ENCODE measurements around the gene GRIN3A.

- TF ChIP-seq CTCF (IDR thresholded peaks at IDR 0.05): no peak
- TF ChIP-seq POLR2AphosphoS5 (IDR thresholded peaks at IDR 0.05; ENCODE audit: low read depth, low read length): no peak
- TF ChIP-seq SIN3A (IDR thresholded peaks at IDR 0.05; ENCODE audit: borderline replicate concordance, insufficient read depth, low read depth, low read length): no peak
- TF ChIP-seq, protein P1, sequence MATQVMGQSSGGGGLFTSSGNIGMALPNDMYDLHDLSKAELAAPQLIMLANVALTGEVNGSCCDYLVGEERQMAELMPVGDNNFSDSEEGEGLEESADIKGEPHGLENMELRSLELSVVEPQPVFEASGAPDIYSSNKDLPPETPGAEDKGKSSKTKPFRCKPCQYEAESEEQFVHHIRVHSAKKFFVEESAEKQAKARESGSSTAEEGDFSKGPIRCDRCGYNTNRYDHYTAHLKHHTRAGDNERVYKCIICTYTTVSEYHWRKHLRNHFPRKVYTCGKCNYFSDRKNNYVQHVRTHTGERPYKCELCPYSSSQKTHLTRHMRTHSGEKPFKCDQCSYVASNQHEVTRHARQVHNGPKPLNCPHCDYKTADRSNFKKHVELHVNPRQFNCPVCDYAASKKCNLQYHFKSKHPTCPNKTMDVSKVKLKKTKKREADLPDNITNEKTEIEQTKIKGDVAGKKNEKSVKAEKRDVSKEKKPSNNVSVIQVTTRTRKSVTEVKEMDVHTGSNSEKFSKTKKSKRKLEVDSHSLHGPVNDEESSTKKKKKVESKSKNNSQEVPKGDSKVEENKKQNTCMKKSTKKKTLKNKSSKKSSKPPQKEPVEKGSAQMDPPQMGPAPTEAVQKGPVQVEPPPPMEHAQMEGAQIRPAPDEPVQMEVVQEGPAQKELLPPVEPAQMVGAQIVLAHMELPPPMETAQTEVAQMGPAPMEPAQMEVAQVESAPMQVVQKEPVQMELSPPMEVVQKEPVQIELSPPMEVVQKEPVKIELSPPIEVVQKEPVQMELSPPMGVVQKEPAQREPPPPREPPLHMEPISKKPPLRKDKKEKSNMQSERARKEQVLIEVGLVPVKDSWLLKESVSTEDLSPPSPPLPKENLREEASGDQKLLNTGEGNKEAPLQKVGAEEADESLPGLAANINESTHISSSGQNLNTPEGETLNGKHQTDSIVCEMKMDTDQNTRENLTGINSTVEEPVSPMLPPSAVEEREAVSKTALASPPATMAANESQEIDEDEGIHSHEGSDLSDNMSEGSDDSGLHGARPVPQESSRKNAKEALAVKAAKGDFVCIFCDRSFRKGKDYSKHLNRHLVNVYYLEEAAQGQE (IDR thresholded peaks at IDR 0.05; ENCODE audit: insufficient read depth in 1 of 2, low read depth in 2 of 2, low read length in 1 of 2): no peak
Observed at GRCh38 chr9:101636247-101636646, 102.2 kb downstream of the GRIN3A start.

Data from Panc1 (cell line).